Measurements from ENCODE around the gene CCDC68.

DNA sequence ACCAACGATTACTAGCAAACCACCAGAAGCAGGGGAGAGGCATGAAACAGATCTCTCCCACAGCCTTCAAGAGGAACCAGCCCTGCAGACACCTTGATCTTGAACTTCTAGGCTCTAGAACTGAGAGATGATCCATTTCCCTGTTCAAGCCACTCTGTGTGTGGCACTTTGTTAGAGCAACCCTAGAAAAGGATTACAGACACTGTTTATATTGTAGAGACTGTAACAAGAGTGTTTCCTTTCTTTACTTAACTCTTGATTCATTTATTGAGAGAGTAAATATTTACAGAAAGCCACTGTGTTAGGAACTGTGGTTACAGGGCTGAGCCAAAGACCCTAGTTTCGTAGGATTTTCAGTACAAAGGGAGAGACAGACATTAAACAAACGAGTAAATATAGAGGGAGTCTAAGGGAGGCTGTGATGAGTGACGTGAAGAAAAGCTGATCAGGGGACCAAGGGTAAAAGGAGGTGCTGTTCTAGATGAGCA is 10.9 kb downstream of the CCDC68 start:
- TF ChIP-seq CTCF (IDR thresholded peaks at IDR 0.05) (no peak), EP300 (IDR thresholded peaks at IDR 0.05) (no peak)

Measured in gastroesophageal sphincter (tissue), 3 donors.